Neuronal stem cell (in vitro differentiated cells): ENCODE data around the gene EDA2R. TPM values are rescaled to one million over a fixed set of nuclear protein-coding genes. Genes with fewer than 3 reads are reported as not detected.

Experiments used
- DNase-seq: peaks from one replicate; pipeline ENCODE4 v3.0.0-alpha.2; 2013; ENCODE audit warnings: low spot score
- H2AFZ ChIP-seq: one replicate; pipeline ENCODE4 v1.6.1; 2013; ENCODE audit warnings: mild to moderate bottlenecking, low read length, inconsistent platforms
- H2AK5ac ChIP-seq: 2 replicates; pipeline ENCODE4 v1.6.1; 2013; ENCODE audit warnings: low read depth, mild to moderate bottlenecking, inconsistent platforms, low read length, moderate library complexity, mixed read lengths
- H2BK120ac ChIP-seq: 2 replicates; pipeline ENCODE4 v1.6.1; 2013; ENCODE audit warnings: low read depth, mild to moderate bottlenecking, inconsistent platforms, low read length, moderate library complexity, mixed read lengths
- H2BK12ac ChIP-seq: one replicate; pipeline ENCODE4 v1.6.1; 2013; ENCODE audit warnings: low read length, inconsistent platforms
- H2BK15ac ChIP-seq: 2 replicates; pipeline ENCODE4 v1.6.1; 2013; ENCODE audit warnings: mild to moderate bottlenecking, low read length, inconsistent platforms, mixed read lengths
- H2BK5ac ChIP-seq: one replicate; pipeline ENCODE4 v1.6.1; 2013; ENCODE audit warnings: inconsistent platforms, mild to moderate bottlenecking, low read length, moderate library complexity
- H3K14ac ChIP-seq: one replicate; pipeline ENCODE4 v1.6.1; 2013; ENCODE audit warnings: low read length, inconsistent platforms
- H3K18ac ChIP-seq: 2 replicates; pipeline ENCODE4 v1.6.1; 2013; ENCODE audit warnings: low read length, inconsistent platforms
- H3K23ac ChIP-seq: 2 replicates; pipeline ENCODE4 v1.6.1; 2013; ENCODE audit warnings: low read depth, mild to moderate bottlenecking, mixed read lengths, low read length, inconsistent platforms; ENCODE audit not compliant: poor library complexity
- H3K27ac ChIP-seq: replicated peaks from 3 replicates; pipeline ENCODE4 v1.5.1; 2013; ENCODE audit warnings: low read length, inconsistent platforms
- H3K27me3 ChIP-seq, 3 experiments: 2 replicates each; pipeline ENCODE4 v1.6.1; 2013; ENCODE audit warnings: low read length in 3 of 3, mild to moderate bottlenecking in 2 of 3, inconsistent platforms in 1 of 3, low read depth in 1 of 3, mixed read lengths in 1 of 3, moderate library complexity in 1 of 3; ENCODE audit not compliant: control insufficient read depth in 3 of 3, insufficient read depth in 3 of 3
- H3K36me3 ChIP-seq, 2 donors: replicated peaks in 1 of 2; 2 replicates each; pipeline ENCODE4 v1.6.1; 2013; ENCODE audit warnings: low read length in 2 of 2; ENCODE audit not compliant: control insufficient read depth in 2 of 2, insufficient read depth in 2 of 2
- H3K4ac ChIP-seq: 2 replicates; pipeline ENCODE4 v1.6.1; 2013; ENCODE audit warnings: inconsistent platforms, mild to moderate bottlenecking, low read length, moderate library complexity
- H3K4me1 ChIP-seq, 2 donors: 1 replicate in 1 of 2; 2 replicates in 1 of 2; pipeline ENCODE4 v1.6.1; 2013; ENCODE audit warnings: low read length in 2 of 2, low read depth in 1 of 2; ENCODE audit not compliant: control insufficient read depth in 2 of 2, insufficient read depth in 1 of 2
- H3K4me2 ChIP-seq: one replicate; pipeline ENCODE4 v1.6.1; 2013; ENCODE audit warnings: mild to moderate bottlenecking, low read length, inconsistent platforms; ENCODE audit not compliant: insufficient read depth, poor library complexity, severe bottlenecking
- H3K4me3 ChIP-seq, 2 donors: 2 replicates each; pipeline ENCODE4 v1.5.1; 2013; ENCODE audit warnings: low read length in 2 of 2, mild to moderate bottlenecking in 2 of 2, inconsistent platforms in 1 of 2, moderate library complexity in 1 of 2
- H3K79me1 ChIP-seq: one replicate; pipeline ENCODE4 v1.6.1; 2013; ENCODE audit warnings: low read depth, mild to moderate bottlenecking, inconsistent platforms, low read length, moderate library complexity
- H3K9ac ChIP-seq: one replicate; pipeline ENCODE4 v1.6.1; 2013; ENCODE audit warnings: mild to moderate bottlenecking, low read depth, low read length, inconsistent platforms; ENCODE audit not compliant: poor library complexity
- H3K9me3 ChIP-seq, 2 donors: replicated peaks in 1 of 2; 2 replicates each; pipeline versions ENCODE3 to v1.6.1; 2013; ENCODE audit warnings: low read length in 2 of 2, mild to moderate bottlenecking in 2 of 2, inconsistent platforms in 1 of 2, low read depth in 1 of 2, mixed read lengths in 1 of 2, moderate library complexity in 1 of 2; ENCODE audit not compliant: control insufficient read depth in 2 of 2, insufficient read depth in 1 of 2
- H4K8ac ChIP-seq: one replicate; pipeline ENCODE4 v1.6.1; 2013; ENCODE audit warnings: low read depth, mild to moderate bottlenecking, inconsistent platforms, low read length, moderate library complexity
- H4K91ac ChIP-seq: one replicate; pipeline ENCODE4 v1.6.1; 2013; ENCODE audit warnings: low read length, low read depth, mild to moderate bottlenecking, inconsistent platforms; ENCODE audit not compliant: poor library complexity
- WGBS, 2 donors: extraction: QIAGEN DNeasy Blood & Tissue Kit; methylation state at CpG; one replicate each; pipeline ENCODE4 v1.1.7; 2013; ENCODE audit warnings: missing lambda C conversion rate in 2 of 2, mixed read lengths in 1 of 2; ENCODE audit not compliant: insufficient read length in 2 of 2, insufficient replicate concordance in 1 of 2; ENCODE audit errors: extremely low coverage in 2 of 2; 5-methylcytosine and 5-hydroxymethylcytosine counted together
- polyA plus RNA-seq, 2 experiments: library from polyadenylated mRNA; stranded (reverse); fragments of 200-250 nt; gene quantifications; one replicate each; pipeline ENCODE4 v1.2.3, GENCODE V29; 2013

Gene EDA2R, protein sequence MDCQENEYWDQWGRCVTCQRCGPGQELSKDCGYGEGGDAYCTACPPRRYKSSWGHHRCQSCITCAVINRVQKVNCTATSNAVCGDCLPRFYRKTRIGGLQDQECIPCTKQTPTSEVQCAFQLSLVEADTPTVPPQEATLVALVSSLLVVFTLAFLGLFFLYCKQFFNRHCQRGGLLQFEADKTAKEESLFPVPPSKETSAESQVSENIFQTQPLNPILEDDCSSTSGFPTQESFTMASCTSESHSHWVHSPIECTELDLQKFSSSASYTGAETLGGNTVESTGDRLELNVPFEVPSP
- 8.3 TPM for polyA plus RNA-seq (2013, experiment 1 of 2)
- polyA plus RNA-seq (2013, experiment 2 of 2) = 8.3 TPM

DNA sequence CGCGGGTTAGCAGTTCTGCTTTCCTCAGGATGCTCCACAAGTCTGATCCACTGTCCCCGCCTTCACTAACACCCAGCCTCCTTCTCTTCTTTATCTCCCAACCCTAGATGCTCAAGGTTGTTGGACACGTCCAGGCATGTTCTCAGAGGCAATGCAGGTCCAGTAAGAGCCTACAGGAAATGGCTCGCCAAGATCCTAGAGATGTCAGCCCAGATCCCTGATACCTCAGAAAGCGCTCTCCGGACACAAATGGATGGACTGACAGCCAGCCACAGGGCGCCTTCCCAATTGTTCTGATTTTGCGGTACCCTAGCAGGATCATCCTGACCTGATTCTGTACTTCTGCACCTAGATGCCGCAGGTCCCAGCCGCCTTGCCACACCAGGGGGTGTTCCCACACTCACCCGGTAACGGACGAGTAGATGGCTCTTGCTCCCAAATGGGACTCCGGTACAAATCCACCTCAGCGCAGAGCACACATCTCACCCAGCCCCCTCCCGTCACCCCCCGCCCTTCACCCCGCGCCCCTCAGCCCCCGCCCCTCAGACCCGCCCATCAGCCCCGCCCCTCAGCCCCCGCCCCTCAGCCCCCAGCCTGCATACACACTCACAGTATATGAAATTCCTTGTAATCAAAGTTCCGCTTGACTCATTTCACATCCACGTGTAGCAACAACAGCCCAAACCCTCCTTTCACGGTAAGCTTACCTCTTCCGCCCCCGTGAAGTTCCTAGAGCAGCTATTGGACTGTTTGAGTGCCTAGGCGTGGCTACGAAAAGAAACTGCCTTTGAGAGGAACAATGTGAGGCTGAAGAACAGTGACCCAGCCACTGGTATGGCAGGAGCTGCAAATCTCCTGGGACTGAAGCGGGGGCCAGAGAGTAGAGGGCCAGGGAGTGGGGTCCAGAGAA lies at the start of gene EDA2R:
Gene EDA2R, minus strand, starts transcription at position 488 of the 910 bp plus-strand sequence. CDS start 23,058 bp downstream, outside the sequence.
- no peak within 1 kb of the TSS for H2BK15ac ChIP-seq
- no peak within 1 kb of the TSS for H4K91ac ChIP-seq
- peak within 1 kb of the TSS; percentile 77 for H3K27ac ChIP-seq
- no peak within 1 kb of the TSS for H2BK12ac ChIP-seq
- H4K8ac ChIP-seq = no peak within 1 kb of the TSS
- H3K79me1 ChIP-seq = no peaks in the 10 kb centered on the region
- H3K4me1 ChIP-seq = peaks cover 2 to 6% of the 10 kb centered on the region in 2 donors
- no peak within 1 kb of the TSS for H2BK120ac ChIP-seq
- peak within 1 kb of the TSS; percentile 49 for H3K4me2 ChIP-seq
- H3K36me3 ChIP-seq = no peaks in the 10 kb centered on the region
- H3K9ac ChIP-seq = peak within 1 kb of the TSS; percentile 70
- DNase-seq = peak; percentile 71
- peak within 1 kb of the TSS; percentile 60 to 95 for H3K4me3 ChIP-seq
- no peak within 1 kb of the TSS for H3K4ac ChIP-seq
- no CpG with 5 or more reads among the region's 32 CpGs for WGBS, 2 donors
- no peak within 1 kb of the TSS for H2AK5ac ChIP-seq
- peak within 1 kb of the TSS; percentile 68 for H2AFZ ChIP-seq
- H3K9me3 ChIP-seq = no peaks in the 10 kb centered on the region
- no peak within 1 kb of the TSS for H3K14ac ChIP-seq
- H3K18ac ChIP-seq = peak within 1 kb of the TSS; percentile 20
- no peak within 1 kb of the TSS for H3K23ac ChIP-seq
- H2BK5ac ChIP-seq = peak within 1 kb of the TSS; percentile 75
- H3K27me3 ChIP-seq = peaks cover 0 to 6% (median 0%) of the 10 kb centered on the region in 3 experiments

DNA sequence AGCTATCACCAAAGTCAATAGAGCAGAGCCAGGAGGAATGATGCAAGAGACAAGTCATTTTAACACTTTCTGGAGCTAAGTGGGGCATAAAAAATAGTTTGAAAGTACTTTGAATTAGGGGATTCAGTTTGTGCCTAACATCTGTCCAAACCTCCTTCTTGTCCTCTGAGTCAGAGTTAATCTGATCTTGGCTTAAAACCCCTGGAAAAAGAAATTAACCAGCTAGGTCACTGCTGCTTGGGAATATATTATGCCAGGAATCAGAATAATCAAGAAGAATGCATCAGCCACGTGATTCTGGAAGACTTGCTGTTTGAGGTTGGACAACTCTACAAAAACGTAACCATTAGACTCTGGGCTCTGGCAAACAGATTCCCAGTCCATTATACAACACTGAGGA lies 45.3 kb upstream of the EDA2R start:
- H3K4me1 ChIP-seq = no peaks in the 10 kb centered on the region
- H3K14ac ChIP-seq = no peak overlapping the region
- H3K4me2 ChIP-seq = no peak overlapping the region
- no peak overlapping the region for H2AFZ ChIP-seq
- no peak overlapping the region for H3K27ac ChIP-seq
- DNase-seq = no peak
- no peak overlapping the region for H3K23ac ChIP-seq
- no peak overlapping the region for H2BK12ac ChIP-seq
- no peak overlapping the region for H3K9ac ChIP-seq
- H2BK120ac ChIP-seq = no peak overlapping the region
- H3K18ac ChIP-seq = no peak overlapping the region
- no peak overlapping the region for H4K91ac ChIP-seq
- no peak overlapping the region for H3K4ac ChIP-seq
- H3K4me3 ChIP-seq = no peak overlapping the region
- WGBS, 2 donors = no CpG with 5 or more reads among the region's 2 CpGs
- H4K8ac ChIP-seq = no peak overlapping the region
- no peaks in the 10 kb centered on the region for H3K9me3 ChIP-seq
- H2AK5ac ChIP-seq = no peak overlapping the region
- no peaks in the 10 kb centered on the region for H3K27me3 ChIP-seq
- H3K36me3 ChIP-seq = no peaks in the 10 kb centered on the region
- no peak overlapping the region for H2BK15ac ChIP-seq
- H2BK5ac ChIP-seq = no peak overlapping the region
- no peaks in the 10 kb centered on the region for H3K79me1 ChIP-seq

DNA sequence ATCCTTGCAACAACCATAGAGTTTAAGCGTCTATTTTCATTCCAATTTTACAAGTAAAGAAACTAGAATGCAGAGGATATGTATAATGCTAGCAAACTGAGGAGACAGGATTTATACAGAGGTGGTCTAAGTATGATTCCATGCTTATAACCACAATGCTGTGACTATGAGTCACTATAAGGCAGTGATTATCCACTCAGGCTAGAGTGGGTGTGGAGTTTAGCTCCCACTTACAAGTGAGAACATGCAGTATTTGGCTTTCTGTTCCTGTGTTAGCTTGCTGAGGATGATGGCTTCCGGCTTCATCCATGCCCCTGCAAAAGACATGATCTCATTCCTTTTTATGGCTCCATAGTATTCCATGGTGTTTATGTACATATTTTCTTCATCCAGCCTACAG lies 41.6 kb upstream of the EDA2R start:
- no peak overlapping the region for H2BK120ac ChIP-seq
- no peak overlapping the region for H4K91ac ChIP-seq
- no peak overlapping the region for H3K4ac ChIP-seq
- H3K23ac ChIP-seq = no peak overlapping the region
- no peak overlapping the region for H3K18ac ChIP-seq
- no peaks in the 10 kb centered on the region for H3K4me1 ChIP-seq
- H3K27ac ChIP-seq = no peak overlapping the region
- no peaks in the 10 kb centered on the region for H3K27me3 ChIP-seq
- H3K36me3 ChIP-seq = no peaks in the 10 kb centered on the region
- no peak overlapping the region for H3K4me3 ChIP-seq
- H2AFZ ChIP-seq = no peak overlapping the region
- no peak overlapping the region for H2BK12ac ChIP-seq
- H2BK15ac ChIP-seq = no peak overlapping the region
- no peak overlapping the region for H3K14ac ChIP-seq
- H3K9ac ChIP-seq = no peak overlapping the region
- no peak overlapping the region for H4K8ac ChIP-seq
- WGBS, 2 donors = no CpG with 5 or more reads among the region's 2 CpGs
- DNase-seq = no peak
- no peaks in the 10 kb centered on the region for H3K9me3 ChIP-seq
- no peaks in the 10 kb centered on the region for H3K79me1 ChIP-seq
- no peak overlapping the region for H2BK5ac ChIP-seq
- no peak overlapping the region for H2AK5ac ChIP-seq
- H3K4me2 ChIP-seq = no peak overlapping the region

DNA sequence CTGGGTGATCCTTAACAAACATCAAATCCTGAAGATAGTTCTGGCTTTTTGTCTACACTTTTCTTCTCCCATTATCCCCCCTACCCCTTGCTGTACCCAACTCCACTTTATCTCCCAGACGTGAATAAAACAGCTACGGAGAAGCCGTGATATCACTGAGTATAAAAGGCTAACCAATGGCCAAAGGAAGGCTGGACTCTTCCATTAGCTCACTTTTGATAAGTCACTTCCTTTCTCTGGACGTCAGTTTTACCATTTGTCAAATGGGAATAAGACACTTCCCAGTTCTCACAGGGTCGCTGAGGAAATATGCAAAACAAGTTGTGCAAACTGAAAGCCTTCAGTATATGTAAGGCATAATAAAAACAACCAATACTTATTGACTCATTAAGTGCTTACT lies 38.6 kb upstream of the EDA2R start:
- Histone ChIP-seq H3K9me3 (no peaks in the 10 kb centered on the region), H4K91ac (no peak overlapping the region), H2BK120ac (no peak overlapping the region), H3K9ac (no peak overlapping the region), H3K14ac (no peak overlapping the region), H3K4me2 (no peak overlapping the region), H3K4me1 (no peaks in the 10 kb centered on the region), H3K27ac (no peak overlapping the region), H3K4me3 (no peak overlapping the region), H2AFZ (no peak overlapping the region), H4K8ac (no peak overlapping the region), H3K79me1 (no peaks in the 10 kb centered on the region), H3K27me3 (no peaks in the 10 kb centered on the region), H3K36me3 (no peaks in the 10 kb centered on the region), H3K18ac (no peak overlapping the region), H2BK5ac (no peak overlapping the region), H2BK15ac (no peak overlapping the region), H2BK12ac (no peak overlapping the region), H3K4ac (no peak overlapping the region), H3K23ac (no peak overlapping the region), H2AK5ac (no peak overlapping the region)
- DNase-seq = no peak
- WGBS, 2 donors = no CpG with 5 or more reads among the region's 5 CpGs
